SK-N-SH (cell line): Measurements from ENCODE around the gene UBE3C. TPM values are rescaled to one million over a fixed set of nuclear protein-coding genes. Genes with fewer than 3 reads are reported as not detected.
A peak's percentile ranks its signal among the peaks of the same experiment; 100 is the strongest.

Experiments
- CTCF ChIA-PET: fragments of 300-600, 350-600 bp; formaldehyde crosslinking; extraction: SDS; loops from one replicate; lab custom pipeline; 2021; lab: Yijun Ruan, JAX
- POLR2A ChIA-PET: fragments of 350-600 bp; sonication (Branson Sonifier 250); formaldehyde crosslinking; extraction: SDS; loops from one replicate; lab custom pipeline; 2020; ENCODE audit warnings: antibody characterized with exemption, inconsistent platforms; lab: Yijun Ruan, JAX
- DNase-seq: peaks from one replicate; pipeline ENCODE4 v3.0.0; 2012
- H2AFZ ChIP-seq: fragments of 200-600 bp; sonication (generic); 2 replicates; pipeline ENCODE4 v1.8.1; 2016; ENCODE audit warnings: antibody characterized with exemption, mild to moderate bottlenecking, low read depth
- H3F3A ChIP-seq: fragments of 200-600 bp; sonication (generic); replicated peaks from 2 replicates; pipeline ENCODE3; 2016; ENCODE audit warnings: antibody characterized with exemption, mild to moderate bottlenecking; ENCODE audit not compliant: insufficient read depth
- H3K27ac ChIP-seq, 2 experiments: fragments of 200-500 bp in 1 of 2; fragments of 200-600 bp in 1 of 2; sonication (Bioruptor generic) in 1 of 2; sonication (generic), shearing (Covaris generic) in 1 of 2; 2 replicates each; pipeline versions ENCODE4 v1.5.1 to v1.6.1; 2014 to 2016; ENCODE audit warnings: low read depth in 2 of 2, inconsistent platforms in 1 of 2, low read length in 1 of 2, mild to moderate bottlenecking in 1 of 2, mixed read lengths in 1 of 2
- H3K27me3 ChIP-seq: fragments of 200-600 bp; sonication (generic), shearing (Covaris generic); 2 replicates; pipeline ENCODE4 v1.6.1; 2016; ENCODE audit warnings: mixed run types; ENCODE audit not compliant: insufficient read depth
- H3K36me3 ChIP-seq, 2 experiments: fragments of 200-500 bp in 1 of 2; fragments of 200-600 bp in 1 of 2; sonication (Bioruptor generic) in 1 of 2; sonication (generic) in 1 of 2; replicated peaks in 1 of 2; 2 replicates each; pipeline versions ENCODE3 to v1.5.1; 2014 to 2016; ENCODE audit warnings: low read length in 1 of 2, mild to moderate bottlenecking in 1 of 2; ENCODE audit not compliant: insufficient read depth in 2 of 2, control insufficient read depth in 1 of 2
- H3K4me1 ChIP-seq, 2 experiments: fragments of 200-500 bp in 1 of 2; fragments of 200-600 bp in 1 of 2; sonication (Bioruptor generic) in 1 of 2; sonication (generic), shearing (Covaris generic) in 1 of 2; 2 replicates each; pipeline versions ENCODE4 v1.5.1 to v1.6.1; 2014 to 2016; ENCODE audit warnings: low read depth in 1 of 2, low read length in 1 of 2, mixed run types in 1 of 2; ENCODE audit not compliant: insufficient read depth in 2 of 2, control insufficient read depth in 1 of 2
- H3K4me2 ChIP-seq: fragments of 200-600 bp; sonication (generic), shearing (Covaris generic); 2 replicates; pipeline ENCODE4 v1.6.1; 2017; ENCODE audit warnings: mixed run types
- H3K4me3 ChIP-seq, 2 experiments: fragments of 200-500 bp in 1 of 2; fragments of 200-600 bp in 1 of 2; sonication (Bioruptor generic) in 1 of 2; sonication (generic), shearing (Covaris generic) in 1 of 2; 2 replicates each; pipeline versions ENCODE4 v1.5.1 to v1.8.1; 2014 to 2016; ENCODE audit warnings: low read depth in 2 of 2, inconsistent platforms in 1 of 2, low read length in 1 of 2, mild to moderate bottlenecking in 1 of 2, mixed read lengths in 1 of 2, moderate library complexity in 1 of 2
- H3K79me2 ChIP-seq: fragments of 200-600 bp; sonication (generic); 2 replicates; pipeline ENCODE4 v1.8.1; 2017; ENCODE audit warnings: mild to moderate bottlenecking; ENCODE audit not compliant: insufficient read depth
- H3K9ac ChIP-seq: fragments of 200-600 bp; sonication (generic); 2 replicates; pipeline ENCODE4 v1.6.1; 2017; ENCODE audit warnings: mixed run types
- H3K9me2 ChIP-seq: fragments of 200-600 bp; sonication (generic); 2 replicates; pipeline ENCODE4 v1.6.1; 2017; ENCODE audit warnings: mixed run types
- H3K9me3 ChIP-seq: fragments of 200-600 bp; sonication (generic); 2 replicates; pipeline ENCODE4 v1.6.1; 2017; ENCODE audit warnings: mixed run types, mild to moderate bottlenecking, moderate library complexity
- H4K20me1 ChIP-seq: fragments of 200-600 bp; sonication (generic); 2 replicates; pipeline ENCODE4 v1.6.1; 2017; ENCODE audit warnings: mild to moderate bottlenecking, mixed run types; ENCODE audit not compliant: insufficient read depth
- CTCF ChIP-seq: fragments of 200-600 bp; sonication (generic); IDR thresholded peaks from 2 replicates; pipeline ENCODE4 v1.6.1; 2017; ENCODE audit warnings: antibody characterized with exemption, mild to moderate bottlenecking, moderate library complexity
- EP300 ChIP-seq, 2 experiments: IDR thresholded peaks; 2 replicates each; pipeline versions ENCODE4 v1.4.0 to v1.6.1; 2012; ENCODE audit warnings: borderline replicate concordance in 1 of 2, low read depth in 1 of 2, low read length in 1 of 2
- JUND ChIP-seq: IDR thresholded peaks from 2 replicates; pipeline ENCODE4 v1.4.0; 2012
- MEF2A ChIP-seq: IDR thresholded peaks from 2 replicates; pipeline ENCODE4 v1.4.0; 2012; ENCODE audit warnings: low read depth, borderline replicate concordance
- NFIC ChIP-seq: IDR thresholded peaks from 2 replicates; pipeline ENCODE4 v1.4.0; 2012; ENCODE audit warnings: borderline replicate concordance
- RXRA ChIP-seq: IDR thresholded peaks from 2 replicates; pipeline ENCODE4 v1.4.0; 2012; ENCODE audit warnings: low read depth, mild to moderate bottlenecking, borderline replicate concordance
- SMC3 ChIP-seq: IDR thresholded peaks from 2 replicates; pipeline ENCODE4 v1.6.1; 2012; ENCODE audit warnings: low read depth, low read length, improper control_type of control experiment
- TAF1 ChIP-seq: IDR thresholded peaks from 2 replicates; pipeline ENCODE4 v1.6.1; 2012; ENCODE audit warnings: low read depth, mild to moderate bottlenecking, low read length, moderate library complexity, borderline replicate concordance
- TCF12 ChIP-seq: IDR thresholded peaks from 2 replicates; pipeline ENCODE4 v1.4.0; 2012
- USF1 ChIP-seq: IDR thresholded peaks from 2 replicates; pipeline ENCODE4 v1.4.0; 2012; ENCODE audit warnings: low read depth, borderline replicate concordance
- USF2 ChIP-seq: fragments of 150-350 bp; IDR thresholded peaks from 2 replicates; pipeline ENCODE4 v1.6.1; 2017; ENCODE audit warnings: antibody characterized with exemption, low read length, low read depth, borderline replicate concordance
- YY1 ChIP-seq: IDR thresholded peaks from 2 replicates; pipeline ENCODE4 v1.4.0; 2012; ENCODE audit warnings: low read depth, mild to moderate bottlenecking
- WGBS: methylation state at CpG from one replicate; pipeline ENCODE4 v1.1.6; 2017; ENCODE audit warnings: low lambda C conversion rate; 5-methylcytosine and 5-hydroxymethylcytosine counted together
- polyA plus RNA-seq, 3 experiments: library from polyadenylated mRNA; depleted of rRNA; stranded (reverse); fragments of >200 nt; gene quantifications; 2 replicates each; pipeline ENCODE4 v1.2.3, GENCODE V29; 2012

The UBE3C gene
- polyA plus RNA-seq, 1 of the 3 experiments (the other 2 are of a cell fraction) = 48.4 TPM

- WGBS = 94% methylated on average over 7 of the region's 7 CpGs
- no peaks in the 10 kb centered on the region for H3K36me3 ChIP-seq
- H3K27ac ChIP-seq = peak overlapping the region; percentile 66 to 95; a peak in 3 of 4 replicates
- H3K9ac ChIP-seq = peak overlapping the region; percentile 58
- ChIA-PET POLR2A (no interaction called here), CTCF (interaction anchor here (1.1 to 1.6 kb wide), 2 partner anchors 9 to 26 kb away, joined by 3 read pairs; partner anchors contain the start of gene DNAJB6)
- H3K4me1 ChIP-seq = peaks cover 4 to 22% of the 10 kb centered on the region in 2 experiments; a peak in 3 of 4 replicates
- H4K20me1 ChIP-seq = no peaks in the 10 kb centered on the region
- DNase-seq = peak; percentile 5
- no peaks in the 10 kb centered on the region for H3K9me2 ChIP-seq
- peak overlapping the region; percentile 53 for H2AFZ ChIP-seq
- H3K4me3 ChIP-seq = peak overlapping the region in 1 of 2 experiments; percentile 8; a peak in 1 of 4 replicates
- H3K9me3 ChIP-seq = no peaks in the 10 kb centered on the region
- H3K27me3 ChIP-seq = no peaks in the 10 kb centered on the region
- TF ChIP-seq CTCF (no peak), YY1 (peak; percentile 76; the same call in 1 of the 2 replicates)
- TF ChIP-seq, all 33 proteins: peak for 1
- H3K79me2 ChIP-seq = no peaks in the 10 kb centered on the region
- H3F3A ChIP-seq = peaks cover 35% of the 10 kb centered on the region
- H3K4me2 ChIP-seq = peak overlapping the region; percentile 65
These were observed 172.0 kb downstream of the UBE3C start for GRCh38 chr7:157310676-157311185.

- ChIA-PET POLR2A (no interaction called here), CTCF (no interaction called here)
- WGBS = 94% methylated on average over 7 of the region's 7 CpGs
- Histone ChIP-seq H3K27me3 (no peaks in the 10 kb centered on the region), H2AFZ (no peak overlapping the region), H3K9me2 (no peaks in the 10 kb centered on the region), H3K36me3 (no peaks in the 10 kb centered on the region), H3F3A (peaks cover 28% of the 10 kb centered on the region), H3K9me3 (no peaks in the 10 kb centered on the region), H3K4me1 (peaks cover 4 to 22% of the 10 kb centered on the region in 2 experiments; a peak in 3 of 4 replicates), H3K4me3 (no peak overlapping the region)
- no peak for TF ChIP-seq SMC3
- no peak for TF ChIP-seq TAF1
- TF ChIP-seq MEF2A = no peak
- no peak for TF ChIP-seq USF2
- no peak for TF ChIP-seq JUND
- no peak for TF ChIP-seq TCF12
- TF ChIP-seq USF1 = no peak
- no peak for TF ChIP-seq EP300 (IDR thresholded peaks at IDR 0.05; ENCODE audit: borderline replicate concordance in 1 of 2, low read depth in 1 of 2, low read length in 1 of 2)
- TF ChIP-seq RXRA = no peak
- no peak for TF ChIP-seq NFIC
- TF ChIP-seq, all 33 proteins: peak for 0
- Histone ChIP-seq H3K79me2 (no peaks in the 10 kb centered on the region), H3K9ac (no peak overlapping the region), H4K20me1 (no peaks in the 10 kb centered on the region), H3K27ac (no peak overlapping the region), H3K4me2 (no peak overlapping the region)
- DNase-seq = no peak
These were observed 174.2 kb downstream of the UBE3C start for GRCh38 chr7:157312941-157313340.
